AG04449 (cell line): Measurements from ENCODE around the gene PTPRK.

Experiments used
- CTCF ChIA-PET: fragments of 350-600 bp; formaldehyde crosslinking; extraction: SDS; loops from one replicate; lab custom pipeline; 2021; ENCODE audit warnings: antibody characterized with exemption; lab: Yijun Ruan, JAX
- POLR2A ChIA-PET: fragments of 400-600, 350-600 bp; formaldehyde crosslinking; extraction: SDS; loops from one replicate; lab custom pipeline; 2020; ENCODE audit warnings: antibody characterized with exemption, inconsistent platforms; lab: Yijun Ruan, JAX
- DNase-seq: peaks from one replicate; pipeline ENCODE4 v3.0.0-alpha.2; 2010; ENCODE audit warnings: low read depth, low spot score
- H3K4me3 ChIP-seq: 2 replicates; pipeline ENCODE4 v1.5.1; 2011; ENCODE audit warnings: low read depth, mild to moderate bottlenecking, control low read depth, low read length
- TF ChIP-seq, protein P1 (sequence below): IDR thresholded peaks from one replicate; pipeline ENCODE4 v1.5.1; 2011; ENCODE audit warnings: mild to moderate bottlenecking, moderate library complexity, low read length, control low read depth, inconsistent platforms; ENCODE audit not compliant: insufficient read depth; ENCODE audit errors: missing control alignments

Gene PTPRK

GRCh38 chr6:128455959-128456358 lies 64.4 kb downstream of the PTPRK start:
- ChIA-PET CTCF (no interaction called here), POLR2A (no interaction called here)
- H3K4me3 ChIP-seq = no peak overlapping the region
- no peak for DNase-seq
- TF ChIP-seq, protein P1, sequence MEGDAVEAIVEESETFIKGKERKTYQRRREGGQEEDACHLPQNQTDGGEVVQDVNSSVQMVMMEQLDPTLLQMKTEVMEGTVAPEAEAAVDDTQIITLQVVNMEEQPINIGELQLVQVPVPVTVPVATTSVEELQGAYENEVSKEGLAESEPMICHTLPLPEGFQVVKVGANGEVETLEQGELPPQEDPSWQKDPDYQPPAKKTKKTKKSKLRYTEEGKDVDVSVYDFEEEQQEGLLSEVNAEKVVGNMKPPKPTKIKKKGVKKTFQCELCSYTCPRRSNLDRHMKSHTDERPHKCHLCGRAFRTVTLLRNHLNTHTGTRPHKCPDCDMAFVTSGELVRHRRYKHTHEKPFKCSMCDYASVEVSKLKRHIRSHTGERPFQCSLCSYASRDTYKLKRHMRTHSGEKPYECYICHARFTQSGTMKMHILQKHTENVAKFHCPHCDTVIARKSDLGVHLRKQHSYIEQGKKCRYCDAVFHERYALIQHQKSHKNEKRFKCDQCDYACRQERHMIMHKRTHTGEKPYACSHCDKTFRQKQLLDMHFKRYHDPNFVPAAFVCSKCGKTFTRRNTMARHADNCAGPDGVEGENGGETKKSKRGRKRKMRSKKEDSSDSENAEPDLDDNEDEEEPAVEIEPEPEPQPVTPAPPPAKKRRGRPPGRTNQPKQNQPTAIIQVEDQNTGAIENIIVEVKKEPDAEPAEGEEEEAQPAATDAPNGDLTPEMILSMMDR = no peak

DNA sequence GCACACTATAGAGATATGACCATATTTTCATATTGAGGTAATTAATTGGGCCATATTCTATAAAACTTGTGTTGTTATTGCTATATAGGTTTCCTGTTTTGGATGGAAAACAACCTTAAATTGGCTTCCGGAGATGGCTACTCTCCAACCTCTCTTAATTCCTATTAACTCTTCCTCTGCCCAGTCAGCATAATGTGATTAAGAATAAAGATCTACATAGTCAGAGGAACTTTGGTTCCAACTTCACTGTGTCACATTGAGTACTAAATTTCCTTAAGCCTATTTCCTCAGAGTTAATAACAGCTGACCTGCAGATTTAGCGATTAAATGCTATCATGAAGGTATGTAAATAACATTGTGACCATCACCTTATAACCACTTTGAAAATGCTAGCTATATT lies 67.7 kb downstream of the PTPRK start:
- no peak overlapping the region for H3K4me3 ChIP-seq
- CTCF ChIA-PET = no interaction called here
- TF ChIP-seq, protein P1 = no peak
- POLR2A ChIA-PET = no interaction called here
- no peak for DNase-seq

DNA sequence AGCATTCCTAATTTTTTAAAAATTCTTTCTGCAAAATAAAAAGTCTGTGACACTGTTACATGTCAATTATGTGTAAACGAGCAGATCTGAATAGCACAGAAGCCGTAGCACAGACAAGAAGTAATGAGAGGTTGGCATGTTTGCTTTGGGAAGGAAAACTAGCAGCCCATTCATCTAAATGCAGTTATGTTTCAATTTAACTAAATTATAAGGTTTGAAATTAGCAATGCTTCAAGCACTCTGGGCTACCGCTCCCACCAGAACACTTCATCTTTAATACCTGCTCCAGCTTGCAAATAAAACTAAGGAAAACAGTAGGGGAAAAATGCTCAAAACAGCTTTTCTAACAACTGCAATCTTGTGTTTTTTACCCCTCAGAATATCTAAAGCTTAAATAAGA lies 73.9 kb downstream of the PTPRK start:
- DNase-seq = no peak
- POLR2A ChIA-PET = no interaction called here
- CTCF ChIA-PET = interaction anchor here (0.9 kb wide), 1 partner anchor 20 kb away, joined by 3 read pairs; no protein-coding TSS in a partner anchor
- TF ChIP-seq, protein P1 = no peak
- no peak overlapping the region for H3K4me3 ChIP-seq

GRCh38 chr6:128443553-128443952 lies 76.8 kb downstream of the PTPRK start:
- ChIA-PET CTCF (interaction anchor here (0.7 kb wide), 1 partner anchor 8 kb away, joined by 3 read pairs; no protein-coding TSS in a partner anchor), POLR2A (interaction anchor here (0.6 kb wide), 1 partner anchor 338 kb away, joined by 5 read pairs; no protein-coding TSS in a partner anchor)
- DNase-seq = no peak
- H3K4me3 ChIP-seq = no peak overlapping the region
- TF ChIP-seq, protein P1 = no peak

- TF ChIP-seq, protein P1 = no peak
- POLR2A ChIA-PET = no interaction called here
- H3K4me3 ChIP-seq = no peak overlapping the region
- CTCF ChIA-PET = no interaction called here
- DNase-seq = no peak
These were observed 80.8 kb downstream of the PTPRK start for GRCh38 chr6:128439627-128440026.

- H3K4me3 ChIP-seq = no peak overlapping the region
- ChIA-PET CTCF (no interaction called here), POLR2A (no interaction called here)
- no peak for DNase-seq
- TF ChIP-seq, protein P1 = no peak
These were observed 82.0 kb downstream of the PTPRK start for GRCh38 chr6:128438393-128438792.
